Fibroblast of skin of abdomen (primary cell): Measurements from ENCODE around the gene HPS4. TPM values are rescaled to one million over a fixed set of nuclear protein-coding genes. Genes with fewer than 3 reads are reported as not detected.
"Not testable (repeated sequence)": the region's sequence is repeated elsewhere in the genome, so short reads cannot be mapped to it uniquely, and the experiment has no call there.

ENCODE experiments used
- DNase-seq: peaks from one replicate; pipeline ENCODE4 v3.0.0-alpha.2; 2013
- polyA plus RNA-seq, 2 experiments: library from polyadenylated mRNA; unstranded; fragments of 120-200 nt; gene quantifications; one replicate each; pipeline ENCODE4 v1.2.1, GENCODE V29; 2013; ENCODE audit not compliant: insufficient read length in 2 of 2

Gene HPS4
- polyA plus RNA-seq (2013, experiment 1 of 2; ENCODE audit: insufficient read length) = 19.1 TPM
- polyA plus RNA-seq (2013, experiment 2 of 2; ENCODE audit: insufficient read length) = 20.1 TPM

DNA sequence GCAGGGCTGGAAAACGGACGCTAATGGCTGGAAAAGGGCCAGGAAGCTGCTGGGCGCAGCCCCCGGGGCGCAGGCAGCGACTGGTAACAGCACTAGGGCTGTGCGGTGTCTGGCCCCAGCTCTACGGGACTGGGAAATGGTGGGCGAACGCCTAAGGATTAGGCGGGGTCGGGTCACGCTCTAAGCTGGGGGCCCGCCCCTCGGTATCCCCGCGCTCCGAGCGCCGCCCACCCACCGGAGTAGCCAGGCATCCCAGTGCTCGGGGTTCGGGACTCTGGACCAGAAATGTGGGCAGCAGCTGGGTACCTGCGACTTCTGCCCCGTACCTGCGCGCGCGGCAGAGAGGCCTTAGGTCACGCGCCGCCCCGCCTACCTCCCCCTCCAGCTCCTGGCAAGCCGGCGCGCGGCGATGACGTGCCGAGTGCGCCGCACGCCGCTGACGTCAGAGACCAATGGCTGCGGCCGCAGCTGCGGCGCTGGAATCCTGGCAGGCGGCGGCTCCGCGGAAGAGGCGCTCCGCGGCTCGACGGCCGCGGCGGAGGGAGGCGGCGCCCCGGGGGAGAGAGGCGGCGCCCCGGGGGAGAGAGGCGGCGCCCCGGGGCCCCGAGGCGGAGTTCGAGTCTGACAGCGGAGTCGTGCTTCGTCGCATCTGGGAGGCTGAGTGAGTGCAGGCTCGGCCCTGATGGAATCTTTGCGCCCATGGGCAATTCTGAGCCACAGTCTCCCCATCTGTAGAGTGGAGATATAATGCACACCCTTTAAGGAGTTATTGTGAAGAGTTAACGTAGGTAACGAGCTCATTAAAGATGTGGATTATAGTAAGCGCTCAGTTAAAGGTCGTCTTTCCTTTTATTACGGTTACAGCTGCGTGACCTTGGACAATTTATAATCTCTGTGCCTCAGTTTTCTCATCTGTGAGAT lies at the start of gene HPS4, which contains the start of gene SRRD:
Gene HPS4, minus strand, starts transcription at position 345 of the 921 bp plus-strand sequence. CDS start 2,021 bp downstream, outside the sequence.
Gene SRRD, plus strand, starts transcription at position 439 of the 921 bp plus-strand sequence. Its CDS starts 14 bp downstream, at position 453.
- peak; percentile 89 for DNase-seq

DNA sequence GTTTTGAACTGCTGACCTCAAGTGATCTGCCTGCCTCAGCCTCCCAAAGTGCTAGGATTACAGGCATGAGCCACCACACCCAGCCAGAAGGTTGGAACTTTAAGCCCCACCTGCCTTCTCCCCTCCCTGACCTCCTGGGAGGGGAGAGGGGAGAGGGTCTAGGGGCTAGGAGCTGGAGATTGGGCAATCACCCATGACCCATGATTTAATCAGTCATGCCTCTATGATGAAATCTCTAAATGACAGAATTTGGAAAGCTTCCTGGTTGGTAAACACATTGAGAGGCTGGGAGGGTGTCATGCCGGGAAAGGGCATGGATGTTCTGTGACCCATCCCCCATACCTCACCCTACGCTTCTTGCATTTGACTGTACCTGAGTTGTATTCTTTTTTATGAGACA lies 45.8 kb upstream of the HPS4 start:
- DNase-seq = no peak

GRCh38 chr22:26528518-26528917 lies 44.9 kb upstream of the HPS4 start:
- DNase-seq = not testable (repeated sequence)

DNA sequence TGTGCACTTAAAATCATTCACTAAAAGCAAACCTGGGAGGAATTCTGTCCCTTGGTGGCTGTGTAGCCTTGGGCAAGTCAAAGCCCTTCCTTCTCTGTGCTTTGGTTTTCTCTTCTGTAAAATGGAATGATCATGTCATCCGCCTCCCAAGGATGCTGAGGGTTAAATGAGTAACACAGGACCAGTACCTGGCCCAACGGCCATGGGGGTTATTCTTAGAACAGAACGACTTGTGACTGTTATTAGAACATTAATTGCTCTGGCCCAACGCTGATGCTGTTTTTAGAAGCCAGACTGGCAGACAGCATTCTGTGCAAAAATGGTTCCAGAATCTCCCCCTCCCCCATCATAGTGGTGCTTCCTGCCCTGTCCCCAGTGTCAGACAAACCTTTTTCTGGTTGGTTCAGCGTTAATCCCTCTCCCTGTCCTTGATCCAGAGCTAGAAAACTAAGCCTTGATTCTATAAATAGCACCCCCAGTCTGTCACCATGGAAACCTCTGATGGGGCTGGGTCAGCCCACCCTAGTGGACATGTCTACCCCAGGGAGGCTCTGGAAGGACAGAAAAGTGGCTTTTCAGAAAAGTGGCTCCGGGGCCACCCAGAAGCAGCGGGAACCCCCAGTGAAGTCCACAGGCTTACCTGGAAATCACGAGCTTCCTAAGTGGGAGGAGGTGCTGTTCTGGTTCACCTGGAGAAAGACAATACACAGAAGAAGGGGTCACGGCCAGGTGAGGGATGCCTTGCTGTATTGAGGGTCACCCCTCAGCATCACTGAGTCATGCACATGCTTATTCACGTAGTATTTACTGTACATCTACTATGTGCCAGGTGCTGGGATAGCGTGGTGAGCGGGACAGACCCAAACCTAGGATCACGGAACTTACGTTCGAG lies 44.2 kb upstream of the HPS4 start:
- DNase-seq = no peak

- no peak for DNase-seq
Observed at GRCh38 chr22:26527167-26527566, 43.6 kb upstream of the HPS4 start.

DNA sequence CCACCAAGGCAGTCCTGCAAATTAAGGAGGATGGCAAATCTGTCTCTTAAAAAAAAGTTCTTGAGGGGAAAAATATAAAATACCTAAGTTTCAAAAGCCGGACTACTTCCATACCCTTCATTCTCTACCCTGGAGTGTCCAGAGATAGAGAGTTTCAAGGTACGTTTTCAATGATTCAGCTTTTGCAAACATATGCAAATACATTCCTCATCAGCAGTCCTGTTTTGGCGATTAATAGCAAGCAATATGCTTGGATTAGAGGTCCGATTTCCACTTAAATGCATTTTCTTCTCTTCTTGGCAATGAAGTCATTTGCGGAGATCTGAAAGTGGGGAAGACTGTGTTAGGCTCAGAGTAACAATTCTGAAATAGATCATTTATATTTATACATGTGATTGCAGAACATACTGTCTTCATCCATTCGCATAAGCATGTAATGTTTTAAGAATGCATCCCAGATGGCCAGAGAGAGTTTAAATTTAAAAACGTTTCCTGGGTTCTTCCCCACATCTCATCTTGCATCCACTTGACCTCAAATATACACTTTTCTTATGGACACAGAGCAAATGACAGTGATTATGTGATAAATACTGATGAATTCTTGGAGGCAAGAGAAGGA lies 42.5 kb upstream of the HPS4 start:
- DNase-seq = no peak

- no peak for DNase-seq
Observed at GRCh38 chr22:26524870-26525269, 41.3 kb upstream of the HPS4 start.

GRCh38 chr22:26522592-26522991 lies 39.0 kb upstream of the HPS4 start:
- no peak for DNase-seq

GRCh38 chr22:26522012-26522411 lies 38.4 kb upstream of the HPS4 start:
- no peak for DNase-seq

DNA sequence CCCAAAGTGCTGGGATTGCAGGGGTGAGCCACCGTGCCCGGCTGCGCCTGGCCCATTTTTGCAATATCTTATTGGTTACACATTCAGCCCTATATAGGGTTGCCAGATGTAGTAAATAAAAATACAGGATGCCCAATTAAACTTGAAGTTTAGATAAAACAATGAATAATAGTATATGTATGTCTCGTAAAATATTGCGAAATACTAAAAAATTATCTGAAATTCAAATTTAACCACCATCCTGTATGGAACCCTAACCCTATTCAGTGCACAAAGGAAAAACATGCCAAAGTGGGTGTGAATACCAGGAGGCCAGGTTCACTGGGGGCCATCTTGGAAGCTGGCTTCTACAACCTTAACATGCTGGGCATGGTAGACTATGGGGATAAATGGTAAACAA lies 33.8 kb upstream of the HPS4 start:
- DNase-seq = no peak

DNA sequence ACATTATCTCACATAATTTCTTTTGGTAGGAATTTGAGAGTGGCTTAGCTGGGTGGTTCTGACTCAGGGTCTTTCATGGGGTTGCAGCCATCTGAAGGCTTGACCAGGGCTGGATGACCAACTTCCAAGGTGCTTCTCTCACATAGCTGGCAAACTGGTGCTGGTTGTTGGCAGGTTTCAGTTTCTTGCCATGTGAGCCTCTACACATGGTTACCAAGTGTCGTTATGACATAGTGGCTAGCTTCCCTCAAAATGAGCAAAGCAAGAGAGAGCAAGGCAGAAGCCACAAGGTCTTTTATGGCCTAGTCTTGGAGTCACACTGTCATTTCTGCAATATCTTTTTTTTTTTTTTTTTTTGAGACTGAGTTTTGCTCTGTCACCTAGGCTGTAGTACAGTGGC lies 32.9 kb upstream of the HPS4 start:
- DNase-seq = no peak

- DNase-seq = no peak
Observed at GRCh38 chr22:26515931-26516330, 32.3 kb upstream of the HPS4 start.

DNA sequence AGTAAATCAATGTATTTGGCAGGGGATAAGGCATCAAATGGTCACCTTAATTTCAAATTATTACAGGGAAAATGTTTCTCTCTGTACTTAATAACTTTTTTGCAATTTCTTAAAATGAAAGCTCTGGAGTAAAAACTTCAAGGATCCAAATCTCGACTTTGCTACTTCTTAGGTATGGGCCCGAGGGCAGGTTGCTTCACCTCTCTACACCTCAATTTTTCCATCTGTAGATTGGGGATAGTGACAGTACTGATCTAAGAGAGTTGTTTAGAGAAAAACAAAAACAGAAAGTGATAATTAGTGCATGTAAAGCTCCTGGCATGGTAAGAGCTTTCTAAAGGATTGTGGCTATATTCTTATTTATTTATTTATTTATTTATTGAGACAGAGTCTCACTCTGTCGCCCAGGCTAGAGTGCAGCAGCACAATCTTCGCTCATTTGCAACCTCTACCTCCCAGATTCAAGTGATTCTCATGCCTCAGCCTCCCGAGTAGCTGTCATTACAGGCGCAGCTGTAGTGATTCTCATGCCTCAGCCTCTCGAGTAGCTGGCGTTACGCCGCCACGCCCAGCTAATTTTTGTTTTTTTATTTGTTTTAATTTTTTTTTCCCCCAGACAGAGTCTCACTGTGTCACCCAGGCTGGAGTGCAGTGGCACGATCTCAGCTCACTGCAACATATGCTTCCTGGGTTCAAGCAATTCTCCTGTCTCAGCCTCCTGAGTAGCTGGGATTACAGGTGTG lies 31.0 kb upstream of the HPS4 start:
- no peak for DNase-seq

DNA sequence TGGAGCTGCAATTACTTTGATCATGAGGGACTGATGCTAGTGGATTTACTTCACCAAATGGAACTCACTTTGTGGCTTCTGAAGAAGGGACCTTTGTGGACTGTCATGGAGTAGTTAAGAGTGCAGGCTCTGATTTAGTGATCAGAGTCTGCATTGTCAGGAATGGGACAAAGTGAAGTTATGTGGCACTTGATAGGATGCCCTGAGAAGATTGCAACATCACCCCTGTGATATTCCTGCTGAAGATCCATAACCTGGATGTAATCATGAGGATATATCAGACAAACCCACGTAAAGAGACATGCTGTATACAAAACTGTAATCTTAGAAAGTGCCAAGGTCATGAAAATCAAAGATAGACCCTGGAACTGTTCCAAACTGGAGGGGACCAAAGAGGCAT lies 30.3 kb upstream of the HPS4 start:
- no peak for DNase-seq

DNA sequence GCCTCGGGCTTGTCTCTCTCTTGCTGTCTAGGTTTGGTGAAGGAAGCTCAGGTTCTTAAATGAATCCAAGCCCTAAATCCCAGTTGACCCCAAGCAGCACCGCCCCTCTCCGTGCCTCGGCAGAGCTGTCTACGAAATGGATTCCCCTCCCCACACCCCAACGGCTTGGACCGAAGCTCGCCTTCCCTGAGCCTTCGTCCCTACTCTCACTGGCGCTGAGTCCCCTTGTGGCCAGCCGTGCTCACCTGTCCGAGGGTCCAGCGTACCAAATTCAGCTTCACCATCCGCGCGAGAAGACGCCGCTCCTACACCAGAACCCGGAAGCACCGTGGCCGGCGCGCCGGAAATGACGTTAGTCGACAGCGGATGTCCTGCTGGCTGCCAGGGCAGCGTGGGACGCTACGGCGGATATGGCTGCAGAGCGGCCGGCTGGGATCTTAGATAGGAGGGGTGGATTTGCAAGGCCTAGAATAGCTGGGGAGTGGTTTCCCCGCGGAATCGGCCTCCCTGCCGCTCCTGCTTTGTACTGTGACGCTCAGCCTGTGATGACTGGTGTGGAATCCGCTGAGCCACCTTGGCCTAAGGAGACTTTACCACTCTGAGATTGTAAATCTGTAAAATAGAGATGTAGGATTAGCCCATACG lies 28.7 kb upstream of the HPS4 start, which contains the start of gene TFIP11:
Gene TFIP11, minus strand, starts transcription at position 325 of the 645 bp plus-strand sequence. CDS start 2,201 bp downstream, outside the sequence.
- DNase-seq = peak; percentile 90

GRCh38 chr22:26508148-26508547 lies 24.6 kb upstream of the HPS4 start:
- DNase-seq = no peak

DNA sequence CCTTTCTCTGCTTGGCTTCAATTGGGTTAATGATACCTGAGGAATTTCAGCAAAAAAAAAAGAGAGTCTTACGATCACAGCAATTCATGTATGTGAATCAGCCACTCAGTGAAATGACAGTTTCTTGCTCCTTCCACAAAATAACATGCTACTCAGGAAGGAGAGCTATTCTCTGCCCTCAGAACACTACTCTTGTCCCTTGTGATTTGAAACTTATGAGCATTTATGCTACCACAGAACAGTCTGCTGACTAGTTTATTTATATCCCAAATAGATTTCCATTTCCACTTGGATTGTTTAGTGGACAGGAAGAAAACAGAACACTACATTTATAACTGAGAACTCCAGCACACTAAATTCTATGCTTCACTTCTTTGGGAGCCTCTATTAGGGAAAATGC lies 20.2 kb upstream of the HPS4 start:
- no peak for DNase-seq

GRCh38 chr22:26502688-26503561 lies 19.3 kb upstream of the HPS4 start:
- DNase-seq = peak; percentile 52

GRCh38 chr22:26501996-26502395 lies 18.4 kb upstream of the HPS4 start:
- no peak for DNase-seq

DNA sequence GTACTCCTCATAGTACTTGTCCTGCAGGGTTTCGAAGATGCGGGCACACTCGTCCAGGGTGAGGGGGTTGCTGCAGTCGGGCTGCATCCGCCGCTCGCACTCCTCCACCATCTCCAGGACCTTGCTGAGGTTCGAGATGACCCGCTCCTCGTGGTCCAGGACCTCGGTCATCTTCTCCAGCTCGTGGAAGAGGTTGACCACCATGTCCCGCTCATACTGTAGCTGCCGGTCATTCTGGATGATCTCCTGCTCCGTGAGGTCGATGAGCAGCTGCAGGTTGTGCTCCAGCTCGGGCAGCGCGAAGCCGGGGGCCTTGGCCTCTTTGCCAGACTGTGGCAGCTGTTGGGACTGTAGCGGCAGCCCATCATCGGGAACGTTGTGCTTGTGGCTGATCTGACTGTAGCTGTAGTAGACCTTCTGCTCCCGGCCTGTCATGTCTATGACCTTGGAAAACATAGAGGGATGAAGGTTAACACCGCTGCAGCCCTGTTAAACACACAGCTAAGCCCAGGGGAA lies 15.7 kb upstream of the HPS4 start:
- no peak for DNase-seq
